Mucosa of gallbladder (tissue), 1 donor: ENCODE results near the gene ALK. TPM values are rescaled to one million over a fixed set of nuclear protein-coding genes. Genes with fewer than 3 reads are reported as not detected.
A peak's percentile ranks its signal among the peaks of the same experiment; 100 is the strongest.

ENCODE experiments used
- DNase-seq: peaks from one replicate; pipeline ENCODE4 v3.0.0-alpha.2; 2020; ENCODE audit warnings: low spot score
- total RNA-seq: library from RNA; stranded (reverse); gene quantifications from one replicate; pipeline ENCODE4 v1.2.1, GENCODE V29; 2021
- donor health status: DM: no; HTN: no; CAD: no.

The ALK gene
- total RNA-seq, 1 donor from 2014 or later = 0.20 TPM

- DNase-seq = no peak
These were observed 515.7 kb downstream of the ALK start for GRCh38 chr2:29405707-29406106.

GRCh38 chr2:29405266-29405665 lies 516.1 kb downstream of the ALK start:
- no peak for DNase-seq

GRCh38 chr2:29401994-29402393 lies 519.4 kb downstream of the ALK start:
- DNase-seq = no peak

- DNase-seq = no peak
These were observed 520.3 kb downstream of the ALK start for GRCh38 chr2:29400930-29401653.

GRCh38 chr2:29398384-29399237 lies 522.8 kb downstream of the ALK start:
- DNase-seq = no peak

- DNase-seq = no peak
These were observed 523.7 kb downstream of the ALK start for GRCh38 chr2:29397713-29398112.

GRCh38 chr2:29397039-29397438 lies 524.3 kb downstream of the ALK start:
- no peak for DNase-seq

GRCh38 chr2:29394981-29395350 lies 526.4 kb downstream of the ALK start:
- no peak for DNase-seq

- DNase-seq = no peak
These were observed 526.9 kb downstream of the ALK start for GRCh38 chr2:29394311-29394980.

GRCh38 chr2:29393676-29394075 lies 527.7 kb downstream of the ALK start:
- no peak for DNase-seq

- DNase-seq = no peak
These were observed 528.6 kb downstream of the ALK start for GRCh38 chr2:29392774-29393173.

GRCh38 chr2:29390136-29390535 lies 531.2 kb downstream of the ALK start:
- no peak for DNase-seq

- DNase-seq = no peak
These were observed 531.7 kb downstream of the ALK start for GRCh38 chr2:29389686-29390085.

GRCh38 chr2:29388071-29388470 lies 533.3 kb downstream of the ALK start:
- no peak for DNase-seq

- DNase-seq = no peak
These were observed 538.9 kb downstream of the ALK start for GRCh38 chr2:29382486-29382885.

- no peak for DNase-seq
These were observed 543.6 kb downstream of the ALK start for GRCh38 chr2:29377788-29378187.

GRCh38 chr2:29376541-29376940 lies 544.8 kb downstream of the ALK start:
- DNase-seq = no peak

- no peak for DNase-seq
These were observed 545.5 kb downstream of the ALK start for GRCh38 chr2:29375843-29376242.

- DNase-seq = peak; percentile 69
These were observed 546.6 kb downstream of the ALK start for GRCh38 chr2:29374823-29375222.

- DNase-seq = no peak
These were observed 547.5 kb downstream of the ALK start for GRCh38 chr2:29373870-29374269.

- DNase-seq = no peak
These were observed 549.2 kb downstream of the ALK start for GRCh38 chr2:29372185-29372584.

- no peak for DNase-seq
These were observed 550.7 kb downstream of the ALK start for GRCh38 chr2:29370581-29371125.
